ENCODE data around the gene LZTS2.

LZTS2 gene

GRCh38 chr10:101014966-101015581, 15.5 kb downstream of the LZTS2 start:
- peak; percentile 61 to 80 (median 71) for DNase-seq

GRCh38 chr10:101015582-101015973, 16.0 kb downstream of the LZTS2 start:
- DNase-seq, result no peak

- DNase-seq, result no peak
Observed at GRCh38 chr10:101016814-101017213, 17.2 kb downstream of the LZTS2 start.

GRCh38 chr10:101018118-101018599, 18.6 kb downstream of the LZTS2 start:
- peak; percentile 78 to 84 (median 82) for DNase-seq

GRCh38 chr10:101018600-101019439, 19.2 kb downstream of the LZTS2 start:
- peak; percentile 86 to 93 (median 87) for DNase-seq

GRCh38 chr10:101019440-101019703, 19.8 kb downstream of the LZTS2 start:
- no peak for DNase-seq

- DNase-seq, result peak; percentile 68 to 71 (median 70)
Observed at GRCh38 chr10:101020427-101021075, 20.9 kb downstream of the LZTS2 start.

GRCh38 chr10:101021239-101021638, 21.6 kb downstream of the LZTS2 start:
- no peak for DNase-seq

- DNase-seq, result no peak
Observed at GRCh38 chr10:101021692-101022251, 22.2 kb downstream of the LZTS2 start.

- DNase-seq, result no peak
Observed at GRCh38 chr10:101022967-101023705, 23.5 kb downstream of the LZTS2 start.

GRCh38 chr10:101027106-101027720, 27.6 kb downstream of the LZTS2 start:
- DNase-seq, result peak; percentile 67 to 83 (median 68)

GRCh38 chr10:101028446-101029337, 29.1 kb downstream of the LZTS2 start:
- peak; percentile 80 to 92 (median 87) for DNase-seq

GRCh38 chr10:101029520-101030295, 30.1 kb downstream of the LZTS2 start:
- DNase-seq, result no peak

- no peak for DNase-seq
Observed at GRCh38 chr10:101030496-101031127, 31.0 kb downstream of the LZTS2 start.

GRCh38 chr10:101031128-101031795, 31.7 kb downstream of the LZTS2 start, which contains the start of the genes PDZD7 and SFXN3:
TSS of gene PDZD7 (minus strand) at chr10:101031129. CDS start at chr10:101030219, 910 bp downstream.
TSS of gene SFXN3 (plus strand) at chr10:101031234. CDS start at chr10:101034695, 3,461 bp downstream.
- DNase-seq, result peak; percentile 95 to 99 (median 96)

GRCh38 chr10:101031796-101032636, 32.4 kb downstream of the LZTS2 start:
- DNase-seq, result peak; percentile 86 to 93 (median 86)

GRCh38 chr10:101032637-101033224, 33.1 kb downstream of the LZTS2 start:
- DNase-seq, result peak; percentile 78 to 79 (median 78)

GRCh38 chr10:101033276-101033675, 33.7 kb downstream of the LZTS2 start:
- DNase-seq, result no peak
